Measurements from ENCODE around the gene NTN5.

- TF ChIP-seq CTCF (IDR thresholded peaks at IDR 0.05; ENCODE audit: poor library complexity): no peak
- no peak for TF ChIP-seq EZH2 (IDR thresholded peaks at IDR 0.05; ENCODE audit: borderline replicate concordance)
Observed at GRCh38 chr19:48658483-48658882, 14.3 kb downstream of the NTN5 start.
